GM12875 (cell line): ENCODE data around the gene PLAC9.
"Not testable (repeated sequence)": the region's sequence is repeated elsewhere in the genome, so short reads cannot be mapped to it uniquely, and the experiment has no call there.

Experiments
- H3K4me3 ChIP-seq: one replicate; pipeline ENCODE4 v1.5.1; 2011; ENCODE audit warnings: low read depth, low read length, control low read depth
- TF ChIP-seq, protein P1 (sequence below): IDR thresholded peaks from 2 replicates; pipeline ENCODE4 v1.5.1; 2011; ENCODE audit warnings: low read depth, mild to moderate bottlenecking, control low read depth, inconsistent platforms, low read length, moderate library complexity, borderline replicate concordance; ENCODE audit not compliant: insufficient read depth

PLAC9 gene

GRCh38 chr10:80141696-80142460 lies 9.3 kb downstream of the PLAC9 start:
- H3K4me3 ChIP-seq, result no peak overlapping the region
- TF ChIP-seq, protein P1, sequence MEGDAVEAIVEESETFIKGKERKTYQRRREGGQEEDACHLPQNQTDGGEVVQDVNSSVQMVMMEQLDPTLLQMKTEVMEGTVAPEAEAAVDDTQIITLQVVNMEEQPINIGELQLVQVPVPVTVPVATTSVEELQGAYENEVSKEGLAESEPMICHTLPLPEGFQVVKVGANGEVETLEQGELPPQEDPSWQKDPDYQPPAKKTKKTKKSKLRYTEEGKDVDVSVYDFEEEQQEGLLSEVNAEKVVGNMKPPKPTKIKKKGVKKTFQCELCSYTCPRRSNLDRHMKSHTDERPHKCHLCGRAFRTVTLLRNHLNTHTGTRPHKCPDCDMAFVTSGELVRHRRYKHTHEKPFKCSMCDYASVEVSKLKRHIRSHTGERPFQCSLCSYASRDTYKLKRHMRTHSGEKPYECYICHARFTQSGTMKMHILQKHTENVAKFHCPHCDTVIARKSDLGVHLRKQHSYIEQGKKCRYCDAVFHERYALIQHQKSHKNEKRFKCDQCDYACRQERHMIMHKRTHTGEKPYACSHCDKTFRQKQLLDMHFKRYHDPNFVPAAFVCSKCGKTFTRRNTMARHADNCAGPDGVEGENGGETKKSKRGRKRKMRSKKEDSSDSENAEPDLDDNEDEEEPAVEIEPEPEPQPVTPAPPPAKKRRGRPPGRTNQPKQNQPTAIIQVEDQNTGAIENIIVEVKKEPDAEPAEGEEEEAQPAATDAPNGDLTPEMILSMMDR, result no peak

GRCh38 chr10:80144067-80144695 lies 11.7 kb downstream of the PLAC9 start:
- no peak overlapping the region for H3K4me3 ChIP-seq
- TF ChIP-seq, protein P1, result no peak

DNA sequence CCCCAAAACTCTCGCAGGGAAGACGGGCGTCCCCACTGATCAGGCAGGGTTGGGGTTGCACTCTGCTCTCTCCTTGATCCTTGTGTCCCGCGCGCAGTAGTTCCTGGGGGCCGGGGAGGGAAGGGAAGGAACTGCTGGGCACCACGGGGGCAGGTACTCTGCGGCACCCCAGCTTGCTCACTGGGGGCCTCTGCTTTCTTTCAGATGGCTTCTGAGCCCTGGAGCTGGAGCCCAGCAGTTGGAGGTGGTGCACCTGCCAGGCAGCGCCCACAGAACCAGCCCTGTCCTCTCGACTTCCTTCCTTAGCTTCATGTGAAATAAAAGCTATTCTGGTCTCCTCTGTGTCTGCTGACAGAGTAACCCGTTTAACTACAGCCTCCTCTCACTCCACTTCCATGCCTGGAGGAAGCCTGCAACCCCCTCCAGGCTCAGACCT lies 12.2 kb downstream of the PLAC9 start:
- TF ChIP-seq, protein P1, result no peak
- no peak overlapping the region for H3K4me3 ChIP-seq

DNA sequence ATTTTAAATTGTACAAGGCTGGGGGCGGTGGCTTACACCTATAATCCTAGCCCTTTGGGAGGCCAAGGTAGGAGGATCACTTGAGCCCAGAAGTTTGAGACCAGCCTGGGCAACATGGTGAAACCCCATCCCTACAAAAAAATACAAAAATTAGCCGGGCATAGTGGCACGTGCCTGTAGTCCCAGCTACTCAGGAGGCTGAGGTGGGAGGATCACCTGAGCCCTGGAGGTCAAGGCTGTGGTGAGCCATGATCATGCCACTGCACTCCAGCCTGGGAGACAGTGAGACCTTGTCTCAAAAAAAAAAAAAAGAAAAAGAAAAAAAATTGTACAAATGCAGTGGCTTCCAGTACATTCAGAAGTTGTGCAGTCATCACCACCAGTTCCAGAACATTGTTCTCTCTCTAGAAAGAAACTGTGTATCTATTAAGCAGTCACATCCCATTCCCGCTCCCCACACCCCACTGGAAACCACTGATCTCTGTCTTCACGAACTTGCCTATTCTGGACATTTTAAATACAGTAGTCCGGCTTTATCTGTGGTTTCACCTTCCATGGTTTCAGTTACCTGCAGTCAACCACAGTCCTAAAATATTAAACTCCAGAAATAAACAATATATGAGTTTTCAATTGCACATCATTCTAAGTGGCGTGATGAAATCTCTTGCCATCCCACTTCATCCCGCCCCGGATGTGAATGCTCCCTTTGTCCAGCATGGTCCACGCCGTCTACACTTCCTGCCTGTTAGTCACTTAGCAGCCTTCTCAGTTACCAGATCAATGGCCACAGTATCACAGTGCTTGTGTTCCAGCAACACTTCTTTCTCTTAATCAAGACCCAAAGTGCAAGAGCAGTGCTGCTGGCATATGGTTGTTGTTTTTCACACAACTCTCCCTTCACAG lies 13.1 kb downstream of the PLAC9 start:
- H3K4me3 ChIP-seq, result not testable (repeated sequence)

GRCh38 chr10:80146918-80147317 lies 14.4 kb downstream of the PLAC9 start:
- no peak overlapping the region for H3K4me3 ChIP-seq
- TF ChIP-seq, protein P1, result no peak

DNA sequence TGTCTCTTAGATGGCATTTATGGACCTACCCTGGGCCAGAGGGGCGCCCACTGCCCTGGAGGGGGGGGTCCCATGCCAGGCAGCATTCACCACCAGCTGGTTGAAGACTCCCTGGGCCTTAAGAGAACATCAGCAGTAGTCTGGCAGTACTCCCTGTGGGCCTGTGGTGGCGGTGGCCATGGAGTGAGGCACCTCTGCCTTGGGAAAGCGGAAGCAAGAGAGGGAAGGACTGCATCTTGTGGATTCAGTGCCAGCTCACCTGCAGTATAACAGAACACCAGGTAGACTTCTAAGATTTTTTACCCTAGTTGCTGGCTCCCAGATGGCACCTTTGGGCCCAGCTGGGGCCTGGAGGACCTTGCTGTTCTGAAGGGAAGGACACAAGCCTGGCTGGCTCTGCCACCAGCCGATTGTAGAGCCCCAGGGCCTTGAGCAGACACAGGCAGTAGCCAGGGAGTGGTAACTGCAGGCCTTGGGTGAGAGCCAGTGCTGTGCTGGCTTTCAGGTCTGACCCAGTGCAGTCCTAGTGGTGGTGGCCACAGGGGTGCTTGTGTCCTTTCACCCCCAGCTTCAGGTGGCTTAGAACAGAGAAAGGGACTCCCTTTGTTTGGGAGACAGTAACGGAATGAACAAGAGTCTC lies 15.8 kb downstream of the PLAC9 start:
- no peak overlapping the region for H3K4me3 ChIP-seq
- TF ChIP-seq, protein P1, result no peak

GRCh38 chr10:80149123-80149522 lies 16.6 kb downstream of the PLAC9 start:
- H3K4me3 ChIP-seq, result no peak overlapping the region
- TF ChIP-seq, protein P1, result no peak
